HL-60/S4 (cell line): ENCODE results near the gene LCN10.
"Not testable (repeated sequence)": the region's sequence is repeated elsewhere in the genome, so short reads cannot be mapped to it uniquely, and the experiment has no call there.

ENCODE experiments used
- in situ Hi-C: fragments of 300-500 bp; cut with MboI; formaldehyde crosslinking; loops from 2 replicates; pipeline ENCODE4 v1.14.3; 2022; ENCODE audit warnings: low sequenced_read_pairs

LCN10 gene

GRCh38 chr9:136756836-136757235 lies 14.1 kb upstream of the LCN10 start:
- in situ Hi-C loops, result no loop called here

GRCh38 chr9:136756134-136756438 lies 13.3 kb upstream of the LCN10 start:
- in situ Hi-C loops, result no loop called here

GRCh38 chr9:136755302-136756133 lies 12.8 kb upstream of the LCN10 start:
- in situ Hi-C loops, result not testable (repeated sequence)

DNA sequence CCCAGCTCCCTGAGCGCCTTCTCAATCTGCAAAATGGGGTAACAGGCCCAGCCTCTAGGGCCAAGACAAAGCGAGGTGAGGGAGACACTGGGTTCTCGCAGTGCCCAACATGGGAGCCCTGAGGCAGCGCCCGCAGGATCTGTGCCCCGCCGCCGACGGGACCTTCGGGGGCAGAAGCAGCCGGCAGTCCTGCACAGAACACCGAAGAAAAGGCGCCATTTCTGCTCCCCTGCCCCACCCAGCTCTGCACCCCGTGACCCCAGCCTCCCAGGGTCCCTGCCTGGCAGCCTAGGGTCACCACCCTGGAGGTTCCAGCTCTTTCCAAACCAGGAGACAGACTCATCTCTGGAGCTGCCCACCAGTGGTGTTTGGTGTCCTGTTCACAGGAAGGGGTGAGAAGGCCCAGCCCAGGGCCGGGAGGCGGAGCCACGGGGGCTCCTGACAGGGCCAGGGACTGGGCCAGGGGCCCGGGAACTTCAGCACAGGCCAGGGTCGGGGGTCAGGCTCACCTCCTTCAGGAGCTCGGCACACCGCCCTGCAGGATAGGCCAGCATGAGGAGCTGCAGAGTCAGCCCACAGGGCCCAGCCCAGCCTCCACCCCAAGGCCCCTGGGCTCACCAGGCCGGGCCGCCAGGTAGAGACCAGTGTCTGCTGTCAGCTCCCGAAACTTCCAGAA lies 12.0 kb upstream of the LCN10 start:
- in situ Hi-C loops, result no loop called here

GRCh38 chr9:136754059-136754572 lies 11.4 kb upstream of the LCN10 start:
- in situ Hi-C loops, result no loop called here

DNA sequence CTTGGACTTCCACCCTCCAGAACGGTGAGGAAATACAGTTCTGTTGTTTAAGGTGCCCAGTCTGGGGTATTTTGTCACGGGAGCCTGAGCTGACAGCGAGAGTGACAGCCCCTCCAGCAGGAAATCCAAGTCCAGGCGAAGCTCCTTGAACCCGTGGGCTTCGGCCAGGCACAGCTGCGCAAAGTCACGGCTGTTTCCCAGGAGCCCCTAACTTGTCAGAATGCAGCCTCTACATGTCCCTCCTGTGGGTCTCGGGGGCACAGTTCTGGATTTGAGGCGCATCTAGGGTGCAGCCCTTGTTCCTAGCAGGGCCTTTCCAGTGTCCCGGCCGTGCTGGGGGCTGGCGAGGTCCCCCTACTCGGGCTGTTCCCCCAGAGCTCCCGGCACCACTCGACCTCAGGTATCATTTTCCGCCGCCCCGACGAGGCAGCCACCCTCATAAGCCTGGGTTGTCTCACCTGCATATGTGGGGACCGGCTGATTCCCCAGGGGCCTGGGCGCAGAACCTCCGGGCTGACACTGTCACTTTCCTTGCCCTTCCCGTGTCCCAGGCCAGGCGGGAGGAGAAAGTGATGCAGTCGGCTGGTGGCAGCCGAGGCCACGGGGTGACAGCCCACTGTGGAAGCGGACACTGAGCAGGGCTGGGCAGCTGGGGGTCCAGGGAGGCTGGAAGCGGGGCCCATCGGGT lies 10.8 kb upstream of the LCN10 start:
- in situ Hi-C loops, result no loop called here

GRCh38 chr9:136751814-136752213 lies 9.1 kb upstream of the LCN10 start:
- in situ Hi-C loops, result no loop called here

DNA sequence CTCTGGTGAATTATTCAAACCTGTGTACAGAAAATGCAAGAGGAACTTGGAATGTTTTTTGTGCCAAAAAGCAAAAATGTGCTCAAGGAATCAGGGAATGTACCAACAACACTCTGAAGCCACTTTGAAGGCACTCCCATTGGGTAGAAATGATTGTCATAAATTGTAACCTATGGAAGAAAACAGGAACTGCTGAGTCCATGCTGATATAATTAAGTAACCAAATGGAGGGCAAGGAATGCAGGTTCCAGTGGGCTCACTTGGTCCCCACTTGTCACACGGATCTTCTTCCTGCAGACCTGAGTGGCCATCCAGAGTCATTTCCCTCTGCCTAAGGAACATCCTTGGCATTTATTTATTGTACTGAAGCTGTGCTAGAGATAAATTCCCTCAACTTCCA lies 8.5 kb upstream of the LCN10 start:
- in situ Hi-C loops, result no loop called here

GRCh38 chr9:136750526-136750925 lies 7.8 kb upstream of the LCN10 start:
- in situ Hi-C loops, result no loop called here

DNA sequence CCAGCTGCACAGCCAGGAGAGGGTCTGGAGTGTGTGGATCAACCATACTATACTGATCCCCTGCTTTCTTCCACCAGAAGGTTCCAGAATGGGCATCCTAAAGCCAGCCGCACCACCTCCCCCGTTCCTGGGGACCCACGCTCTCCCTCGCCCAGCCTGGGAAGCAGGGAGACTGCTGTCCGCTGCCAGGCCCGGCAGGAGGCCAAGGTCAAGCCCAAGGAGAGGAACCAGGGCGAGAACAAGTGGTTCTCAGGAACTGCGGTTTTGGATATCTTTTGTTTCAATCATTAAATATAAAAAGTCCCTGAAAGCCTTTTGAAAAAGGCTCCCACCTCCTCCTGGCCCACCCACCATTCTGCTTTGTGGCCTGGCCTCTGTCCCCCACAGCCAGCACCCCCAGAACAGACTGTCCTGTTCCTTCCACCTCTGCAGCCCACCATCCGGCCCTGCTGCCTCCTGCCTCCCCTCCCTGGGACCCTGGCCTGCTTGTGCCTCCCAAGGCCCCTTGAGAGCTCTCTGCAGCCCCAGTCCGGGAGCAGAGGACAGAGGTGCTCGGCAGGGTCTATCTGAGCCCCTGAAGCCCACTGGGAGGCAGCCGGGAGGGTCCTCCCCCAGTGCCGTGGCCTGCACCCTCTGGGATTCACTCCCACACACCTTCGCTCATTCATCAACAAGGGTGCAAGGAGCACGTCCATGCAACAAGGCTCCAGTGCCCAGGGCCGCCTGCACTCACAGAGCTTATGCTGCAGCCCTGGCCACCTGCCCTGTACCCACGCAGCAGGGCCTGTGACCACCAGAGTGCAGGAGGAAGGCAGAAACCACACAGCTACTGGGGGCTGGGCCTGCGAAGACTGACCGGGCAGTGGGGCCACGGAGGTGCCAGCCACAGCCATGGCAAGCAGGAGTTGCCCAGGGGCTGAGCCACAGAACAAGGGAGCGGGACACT lies 6.2 kb upstream of the LCN10 start:
- in situ Hi-C loops, result no loop called here

DNA sequence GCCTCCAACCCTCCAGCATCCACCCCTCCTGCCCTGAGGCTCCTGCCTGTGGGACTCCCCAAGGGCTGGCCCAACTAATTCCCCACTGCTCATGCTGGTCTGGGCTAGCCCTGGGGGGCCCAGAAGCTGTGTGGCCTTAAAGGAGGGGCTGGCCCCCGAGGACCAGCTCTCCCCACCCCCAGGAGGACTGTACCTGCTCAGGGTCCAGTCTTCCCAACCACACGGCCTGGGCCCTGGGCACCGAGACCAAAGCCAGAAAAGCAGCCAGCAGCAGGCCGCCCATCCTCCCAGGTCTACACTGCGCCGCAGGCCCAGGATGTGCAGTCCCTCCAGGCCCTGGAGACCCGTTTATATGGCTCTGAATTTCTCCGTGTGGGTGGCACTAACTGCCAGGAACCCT lies 5.5 kb upstream of the LCN10 start, which contains the start of gene LCN6:
Gene LCN6, minus strand, starts transcription at position 325 of the 400 bp plus-strand sequence. Its CDS starts 42 bp downstream, at position 283.
- in situ Hi-C loops, result no loop called here

- in situ Hi-C loops, result no loop called here
Measured at GRCh38 chr9:136747161-136748060, 4.7 kb upstream of the LCN10 start.

GRCh38 chr9:136746621-136747020 lies 3.9 kb upstream of the LCN10 start:
- in situ Hi-C loops, result no loop called here

GRCh38 chr9:136746155-136746490 lies 3.4 kb upstream of the LCN10 start:
- in situ Hi-C loops, result no loop called here

DNA sequence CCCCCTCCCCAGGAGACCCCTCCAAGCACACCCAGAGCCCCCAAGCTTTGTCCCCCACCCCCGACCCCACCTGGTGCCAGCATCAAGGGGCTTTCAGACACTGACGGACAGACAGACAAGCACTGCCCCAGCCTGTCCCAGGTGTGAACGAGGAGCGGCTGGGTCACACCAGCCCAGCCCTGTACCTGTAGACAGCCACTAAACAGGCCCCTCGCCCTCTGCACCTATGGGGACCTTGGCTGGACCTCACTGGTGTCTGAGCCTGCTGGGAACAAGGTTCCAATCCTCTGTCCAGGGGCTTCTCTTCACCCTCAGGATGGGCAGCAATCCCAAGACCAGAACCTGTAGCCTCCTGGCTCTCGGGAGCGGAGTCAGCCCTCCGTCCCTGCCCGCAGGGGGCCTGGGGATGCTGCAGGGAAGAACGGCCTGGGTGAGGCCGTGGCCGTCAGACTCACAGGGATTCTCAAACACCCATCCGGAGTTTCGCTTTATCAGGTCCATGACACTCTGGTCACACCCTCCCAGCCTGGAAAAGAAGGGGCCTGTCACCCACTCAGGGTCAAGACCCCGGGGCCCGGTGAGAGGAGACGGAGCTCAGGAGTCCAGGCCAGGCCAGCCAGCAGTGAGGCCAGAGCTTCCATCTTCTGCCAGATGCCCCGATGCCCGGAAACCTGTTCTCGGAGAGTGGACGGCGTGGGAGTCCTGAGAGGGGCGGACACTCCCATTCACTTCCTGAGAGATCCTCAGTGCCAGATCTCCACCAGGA lies 2.8 kb upstream of the LCN10 start:
- in situ Hi-C loops, result no loop called here

GRCh38 chr9:136744773-136745172 lies 2.0 kb upstream of the LCN10 start:
- in situ Hi-C loops, result no loop called here

GRCh38 chr9:136743639-136744211 lies 985 bp upstream of the LCN10 start:
- in situ Hi-C loops, result no loop called here

GRCh38 chr9:136741883-136742571 lies 713 bp downstream of the LCN10 start:
- in situ Hi-C loops, result no loop called here
